ENCODE data around the gene TNIP2. TPM values are rescaled to one million over a fixed set of nuclear protein-coding genes. Genes with fewer than 3 reads are reported as not detected.
A peak's percentile ranks its signal among the peaks of the same experiment; 100 is the strongest.

Gene TNIP2
- total and polyA plus RNA-seq, 2 of the 13 experiments (the other 11 are each of a cell fraction or from before 2014, with no cell fraction given), result 25.6 to 38.0 TPM

DNA sequence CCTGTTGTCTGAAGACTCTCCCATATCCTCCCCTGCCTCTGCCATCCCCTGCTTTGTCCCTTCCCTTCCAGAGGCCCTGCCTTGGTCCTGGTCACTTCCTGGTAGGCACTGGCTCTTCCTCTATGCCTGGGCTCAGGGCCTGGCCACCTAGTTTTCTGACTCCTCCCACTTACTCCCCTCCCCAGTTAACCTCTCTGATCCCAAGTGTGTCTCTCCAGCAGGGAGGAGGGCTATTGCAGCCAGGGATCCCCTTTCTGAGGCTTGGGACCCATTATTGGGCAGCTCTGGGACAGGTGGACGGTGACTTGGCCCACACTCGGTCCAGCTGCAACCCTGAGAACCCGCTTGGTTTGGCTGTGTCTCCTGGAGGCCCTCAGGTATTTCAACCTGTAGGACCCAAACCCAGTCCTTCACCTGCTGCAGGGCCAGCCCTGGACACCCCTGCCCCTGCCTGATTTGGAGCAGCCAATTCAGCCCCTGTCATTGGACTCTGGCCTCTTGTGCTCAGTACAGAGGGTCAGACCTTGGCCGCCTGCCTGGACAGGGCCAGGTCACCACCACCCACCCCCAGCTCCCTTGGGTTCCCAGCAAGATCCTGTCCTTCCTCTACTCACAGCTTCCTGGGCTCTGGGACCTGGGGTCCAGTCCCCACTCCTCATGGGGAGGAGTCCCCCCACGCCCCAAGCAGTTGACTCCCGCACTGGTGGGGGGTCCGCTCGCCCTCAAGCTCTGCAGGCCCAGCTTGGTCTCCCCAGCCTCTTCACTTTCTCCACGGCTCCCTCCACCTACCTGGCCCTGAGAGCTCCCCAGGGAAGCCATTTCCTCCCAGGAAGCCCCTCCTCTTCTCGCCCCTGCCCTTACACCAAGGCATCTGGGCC, 35.6 kb upstream of the TNIP2 start (continued):
- TF ChIP-seq, protein P1, sequence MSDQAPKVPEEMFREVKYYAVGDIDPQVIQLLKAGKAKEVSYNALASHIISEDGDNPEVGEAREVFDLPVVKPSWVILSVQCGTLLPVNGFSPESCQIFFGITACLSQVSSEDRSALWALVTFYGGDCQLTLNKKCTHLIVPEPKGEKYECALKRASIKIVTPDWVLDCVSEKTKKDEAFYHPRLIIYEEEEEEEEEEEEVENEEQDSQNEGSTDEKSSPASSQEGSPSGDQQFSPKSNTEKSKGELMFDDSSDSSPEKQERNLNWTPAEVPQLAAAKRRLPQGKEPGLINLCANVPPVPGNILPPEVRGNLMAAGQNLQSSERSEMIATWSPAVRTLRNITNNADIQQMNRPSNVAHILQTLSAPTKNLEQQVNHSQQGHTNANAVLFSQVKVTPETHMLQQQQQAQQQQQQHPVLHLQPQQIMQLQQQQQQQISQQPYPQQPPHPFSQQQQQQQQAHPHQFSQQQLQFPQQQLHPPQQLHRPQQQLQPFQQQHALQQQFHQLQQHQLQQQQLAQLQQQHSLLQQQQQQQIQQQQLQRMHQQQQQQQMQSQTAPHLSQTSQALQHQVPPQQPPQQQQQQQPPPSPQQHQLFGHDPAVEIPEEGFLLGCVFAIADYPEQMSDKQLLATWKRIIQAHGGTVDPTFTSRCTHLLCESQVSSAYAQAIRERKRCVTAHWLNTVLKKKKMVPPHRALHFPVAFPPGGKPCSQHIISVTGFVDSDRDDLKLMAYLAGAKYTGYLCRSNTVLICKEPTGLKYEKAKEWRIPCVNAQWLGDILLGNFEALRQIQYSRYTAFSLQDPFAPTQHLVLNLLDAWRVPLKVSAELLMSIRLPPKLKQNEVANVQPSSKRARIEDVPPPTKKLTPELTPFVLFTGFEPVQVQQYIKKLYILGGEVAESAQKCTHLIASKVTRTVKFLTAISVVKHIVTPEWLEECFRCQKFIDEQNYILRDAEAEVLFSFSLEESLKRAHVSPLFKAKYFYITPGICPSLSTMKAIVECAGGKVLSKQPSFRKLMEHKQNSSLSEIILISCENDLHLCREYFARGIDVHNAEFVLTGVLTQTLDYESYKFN (CRISPR knock-in tag; conservative IDR thresholded peaks at IDR 0.05), result peak; percentile 69
- TF ChIP-seq, protein P2, sequence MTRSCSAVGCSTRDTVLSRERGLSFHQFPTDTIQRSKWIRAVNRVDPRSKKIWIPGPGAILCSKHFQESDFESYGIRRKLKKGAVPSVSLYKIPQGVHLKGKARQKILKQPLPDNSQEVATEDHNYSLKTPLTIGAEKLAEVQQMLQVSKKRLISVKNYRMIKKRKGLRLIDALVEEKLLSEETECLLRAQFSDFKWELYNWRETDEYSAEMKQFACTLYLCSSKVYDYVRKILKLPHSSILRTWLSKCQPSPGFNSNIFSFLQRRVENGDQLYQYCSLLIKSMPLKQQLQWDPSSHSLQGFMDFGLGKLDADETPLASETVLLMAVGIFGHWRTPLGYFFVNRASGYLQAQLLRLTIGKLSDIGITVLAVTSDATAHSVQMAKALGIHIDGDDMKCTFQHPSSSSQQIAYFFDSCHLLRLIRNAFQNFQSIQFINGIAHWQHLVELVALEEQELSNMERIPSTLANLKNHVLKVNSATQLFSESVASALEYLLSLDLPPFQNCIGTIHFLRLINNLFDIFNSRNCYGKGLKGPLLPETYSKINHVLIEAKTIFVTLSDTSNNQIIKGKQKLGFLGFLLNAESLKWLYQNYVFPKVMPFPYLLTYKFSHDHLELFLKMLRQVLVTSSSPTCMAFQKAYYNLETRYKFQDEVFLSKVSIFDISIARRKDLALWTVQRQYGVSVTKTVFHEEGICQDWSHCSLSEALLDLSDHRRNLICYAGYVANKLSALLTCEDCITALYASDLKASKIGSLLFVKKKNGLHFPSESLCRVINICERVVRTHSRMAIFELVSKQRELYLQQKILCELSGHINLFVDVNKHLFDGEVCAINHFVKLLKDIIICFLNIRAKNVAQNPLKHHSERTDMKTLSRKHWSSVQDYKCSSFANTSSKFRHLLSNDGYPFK (CRISPR knock-in tag; IDR thresholded peaks at IDR 0.05; ENCODE audit: borderline replicate concordance), result no peak
- TF ChIP-seq ZNF652 (CRISPR knock-in tag; IDR thresholded peaks at IDR 0.05; ENCODE audit: borderline replicate concordance, low read depth) (peak; percentile 81), ZSCAN21 (CRISPR knock-in tag; IDR thresholded peaks at IDR 0.05; ENCODE audit: borderline replicate concordance) (0 out of 2 replicates have a peak, but pooled peaks have one; percentile 42), NFRKB (IDR thresholded peaks at IDR 0.05) (no peak), ATAD3A (CRISPR knock-in tag; IDR thresholded peaks at IDR 0.05) (no peak), HNF4A (CRISPR knock-in tag; IDR thresholded peaks at IDR 0.05) (peak; percentile 94), ZNF263 (CRISPR knock-in tag; IDR thresholded peaks at IDR 0.05) (0 out of 2 replicates have a peak, but pooled peaks have one; percentile 25), CBX5 (CRISPR knock-in tag; IDR thresholded peaks at IDR 0.05; ENCODE audit: borderline replicate concordance) (no peak), CBX1 (IDR thresholded peaks at IDR 0.05; ENCODE audit: low read depth) (no peak), SIN3A (IDR thresholded peaks at IDR 0.05; ENCODE audit: borderline replicate concordance, low read depth, low read length) (0 out of 2 replicates have a peak, but pooled peaks have one; percentile 37), HOXA3 (CRISPR knock-in tag; IDR thresholded peaks at IDR 0.05) (peak; percentile 46; the same call in 1 of the 2 replicates), PHF20 (CRISPR knock-in tag; IDR thresholded peaks at IDR 0.05) (peak; percentile 51; the same call in 1 of the 2 replicates), ZNF224 (CRISPR knock-in tag; IDR thresholded peaks at IDR 0.05) (no peak), STAG1 (CRISPR knock-in tag; IDR thresholded peaks at IDR 0.05) (0 out of 2 replicates have a peak, but pooled peaks have one; percentile 7), SMAD9 (CRISPR knock-in tag; IDR thresholded peaks at IDR 0.05) (no peak), ESRRA (CRISPR knock-in tag; IDR thresholded peaks at IDR 0.05; ENCODE audit: low read depth) (peak; percentile 77; the same call in 1 of the 2 replicates), ZKSCAN8 (CRISPR knock-in tag; IDR thresholded peaks at IDR 0.05; ENCODE audit: borderline replicate concordance) (no peak)
- TF ChIP-seq, protein P3, sequence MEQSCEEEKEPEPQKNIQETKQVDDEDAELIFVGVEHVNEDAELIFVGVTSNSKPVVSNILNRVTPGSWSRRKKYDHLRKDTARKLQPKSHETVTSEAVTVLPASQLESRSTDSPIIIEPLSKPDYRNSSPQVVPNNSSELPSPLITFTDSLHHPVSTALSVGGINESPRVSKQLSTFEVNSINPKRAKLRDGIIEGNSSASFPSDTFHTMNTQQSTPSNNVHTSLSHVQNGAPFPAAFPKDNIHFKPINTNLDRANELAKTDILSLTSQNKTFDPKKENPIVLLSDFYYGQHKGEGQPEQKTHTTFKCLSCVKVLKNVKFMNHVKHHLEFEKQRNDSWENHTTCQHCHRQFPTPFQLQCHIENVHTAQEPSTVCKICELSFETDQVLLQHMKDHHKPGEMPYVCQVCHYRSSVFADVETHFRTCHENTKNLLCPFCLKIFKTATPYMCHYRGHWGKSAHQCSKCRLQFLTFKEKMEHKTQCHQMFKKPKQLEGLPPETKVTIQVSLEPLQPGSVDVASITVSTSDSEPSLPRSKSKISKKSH (CRISPR knock-in tag; IDR thresholded peaks at IDR 0.05; ENCODE audit: borderline replicate concordance), result no peak
- TF ChIP-seq, protein P4, sequence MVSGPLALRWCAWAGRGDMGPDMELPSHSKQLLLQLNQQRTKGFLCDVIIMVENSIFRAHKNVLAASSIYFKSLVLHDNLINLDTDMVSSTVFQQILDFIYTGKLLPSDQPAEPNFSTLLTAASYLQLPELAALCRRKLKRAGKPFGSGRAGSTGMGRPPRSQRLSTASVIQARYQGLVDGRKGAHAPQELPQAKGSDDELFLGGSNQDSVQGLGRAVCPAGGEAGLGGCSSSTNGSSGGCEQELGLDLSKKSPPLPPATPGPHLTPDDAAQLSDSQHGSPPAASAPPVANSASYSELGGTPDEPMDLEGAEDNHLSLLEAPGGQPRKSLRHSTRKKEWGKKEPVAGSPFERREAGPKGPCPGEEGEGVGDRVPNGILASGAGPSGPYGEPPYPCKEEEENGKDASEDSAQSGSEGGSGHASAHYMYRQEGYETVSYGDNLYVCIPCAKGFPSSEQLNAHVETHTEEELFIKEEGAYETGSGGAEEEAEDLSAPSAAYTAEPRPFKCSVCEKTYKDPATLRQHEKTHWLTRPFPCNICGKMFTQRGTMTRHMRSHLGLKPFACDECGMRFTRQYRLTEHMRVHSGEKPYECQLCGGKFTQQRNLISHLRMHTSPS (CRISPR knock-in tag; IDR thresholded peaks at IDR 0.05; ENCODE audit: low read depth), result no peak
